HG03103 (cell line): Measurements from ENCODE around the gene ZSCAN10.
"Not testable (repeated sequence)": the region's sequence is repeated elsewhere in the genome, so short reads cannot be mapped to it uniquely, and the experiment has no call there.

ENCODE experiments used
- ATAC-seq: cut with Tn5 transposase; IDR thresholded peaks from one replicate; pipeline ENCODE4 v1.9.1; 2021; ENCODE audit warnings: low read depth; ENCODE audit not compliant: unreplicated experiment

The ZSCAN10 gene

DNA sequence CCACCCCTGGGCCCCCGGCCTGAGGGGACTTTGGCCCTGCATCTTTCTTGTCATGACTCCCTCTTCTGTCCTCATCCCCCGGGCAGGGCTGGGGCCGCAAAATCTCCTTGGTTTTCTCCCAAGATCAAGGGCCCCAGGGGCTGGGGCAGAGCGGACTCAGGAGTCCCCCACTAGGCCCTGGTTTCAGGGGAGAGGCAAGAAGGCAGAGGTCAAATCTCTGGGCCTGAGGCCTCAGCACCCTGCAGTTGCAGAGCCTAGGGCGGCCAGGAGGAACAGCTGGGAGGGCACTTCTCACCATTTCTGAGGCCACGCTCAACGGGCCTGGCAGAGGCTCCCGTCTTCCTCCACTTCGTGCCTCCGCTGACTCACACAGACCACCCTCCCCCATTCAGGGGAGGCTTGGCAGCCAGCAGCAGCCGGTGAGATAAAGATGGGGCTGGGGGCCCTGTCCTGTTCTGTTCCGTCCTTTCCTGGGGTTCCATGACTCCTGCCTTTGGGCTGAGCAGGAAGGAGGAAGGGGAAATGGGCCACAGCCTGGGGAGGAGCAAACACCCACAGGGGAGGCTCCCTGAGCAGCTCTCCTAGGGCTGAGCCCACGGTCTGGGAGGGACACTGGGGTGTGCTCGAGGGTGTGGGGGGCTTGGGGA lies 12.4 kb downstream of the ZSCAN10 start:
- ATAC-seq, result no peak

DNA sequence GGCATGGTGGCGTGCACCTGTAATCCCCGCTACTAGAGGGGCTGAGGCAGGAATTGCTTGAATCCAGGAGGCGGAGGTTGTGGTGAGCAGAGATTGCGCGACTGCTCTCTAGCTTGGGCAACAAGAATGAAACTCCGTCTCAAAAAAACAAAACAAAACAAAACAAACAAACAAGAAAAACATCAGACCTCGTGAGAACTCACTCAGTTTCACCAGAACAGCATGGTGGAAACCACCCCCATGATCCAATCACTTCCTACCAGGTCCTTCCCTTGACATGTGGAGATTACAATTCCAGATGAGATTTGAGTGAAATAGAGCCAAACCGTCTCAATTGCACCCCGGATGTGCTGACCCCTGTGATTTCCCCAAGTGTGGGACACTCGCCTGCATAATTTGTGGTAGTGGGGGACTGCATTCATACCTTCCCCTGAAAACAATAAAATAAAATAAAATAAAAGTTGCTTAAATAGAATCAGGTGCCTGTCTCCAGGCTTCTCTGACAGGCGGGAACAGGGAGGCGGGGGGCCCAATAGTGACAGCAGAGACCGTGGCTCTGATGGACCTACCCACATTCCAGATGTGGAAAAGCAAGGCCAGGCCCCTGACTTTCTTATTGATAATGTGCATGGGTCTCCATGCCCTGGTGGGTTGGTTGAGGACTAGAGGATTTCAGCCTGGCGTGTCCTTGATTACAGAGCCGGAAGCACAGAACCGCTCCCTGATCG lies 13.1 kb downstream of the ZSCAN10 start:
- no peak for ATAC-seq

DNA sequence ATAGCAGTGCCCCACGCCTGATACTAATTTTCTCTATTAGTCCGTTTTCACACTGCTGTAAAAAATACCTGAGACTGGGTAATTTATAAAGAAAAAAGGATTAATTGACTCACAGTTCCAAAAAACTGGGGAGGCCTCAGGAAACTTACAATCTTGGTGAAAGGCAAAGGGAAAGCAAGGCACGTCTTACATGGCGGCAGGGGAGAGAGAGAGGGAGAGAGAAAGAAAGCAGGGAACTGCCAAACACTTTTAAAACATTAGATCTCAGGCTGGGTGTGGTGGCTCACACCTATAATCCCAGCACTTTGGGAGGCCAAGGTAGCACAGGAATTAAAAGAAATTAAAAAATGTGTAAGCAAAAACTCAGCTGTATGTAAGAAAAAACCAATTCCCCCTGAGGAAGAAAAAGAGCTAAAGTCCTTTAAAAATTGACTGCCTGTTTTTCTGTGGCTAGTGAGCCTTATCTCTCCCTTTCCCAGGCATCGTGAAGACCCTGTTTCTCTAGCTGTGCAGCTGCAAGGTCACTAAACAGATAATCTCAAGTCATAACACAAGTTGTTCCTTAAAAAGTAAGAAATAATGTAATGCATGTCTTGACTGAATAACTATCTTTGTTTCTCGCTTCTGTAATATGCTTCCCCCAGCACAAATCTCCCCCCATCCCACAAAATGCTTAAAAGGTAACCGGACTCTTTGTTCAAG lies 14.0 kb downstream of the ZSCAN10 start:
- ATAC-seq, result no peak

DNA sequence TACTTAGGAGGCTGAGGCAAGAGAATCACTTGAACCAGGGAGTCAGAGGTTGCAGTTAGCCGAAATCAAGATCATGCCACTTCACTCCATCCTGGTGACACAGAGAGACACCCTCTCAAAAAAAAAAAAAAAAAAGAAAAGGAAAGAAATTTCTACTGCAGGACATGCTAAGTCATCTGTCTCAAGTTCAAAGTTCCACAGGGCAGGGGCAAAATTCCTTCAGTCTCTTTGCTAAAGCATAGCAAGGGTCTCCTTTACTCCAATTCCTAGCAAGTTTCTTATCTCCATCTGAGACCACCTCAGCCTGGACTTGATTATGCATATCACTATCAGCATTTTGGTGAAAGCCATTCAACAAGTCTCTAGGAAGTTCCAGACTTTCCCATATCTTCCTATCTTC lies 14.6 kb downstream of the ZSCAN10 start:
- no peak for ATAC-seq

DNA sequence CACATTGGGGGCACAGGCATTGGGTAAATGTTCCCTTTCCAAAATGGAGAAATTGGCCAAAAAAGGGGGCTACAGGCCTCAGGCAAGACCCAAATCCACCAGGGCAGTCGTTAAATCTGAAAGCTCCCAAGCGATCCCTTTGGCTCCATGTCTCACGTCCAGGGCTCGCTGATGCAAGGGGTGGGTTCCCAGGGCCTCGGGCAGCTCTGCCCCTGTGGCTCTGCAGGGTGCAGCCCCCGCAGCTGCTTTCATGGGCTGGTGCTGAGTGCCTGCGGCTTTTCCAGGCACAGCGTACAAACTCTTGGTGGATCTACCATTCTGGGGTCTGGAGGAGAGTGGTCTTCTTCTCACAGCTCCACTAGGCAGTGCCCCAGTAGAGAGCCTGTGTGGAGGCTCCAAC lies 15.7 kb downstream of the ZSCAN10 start:
- ATAC-seq, result not testable (repeated sequence)

DNA sequence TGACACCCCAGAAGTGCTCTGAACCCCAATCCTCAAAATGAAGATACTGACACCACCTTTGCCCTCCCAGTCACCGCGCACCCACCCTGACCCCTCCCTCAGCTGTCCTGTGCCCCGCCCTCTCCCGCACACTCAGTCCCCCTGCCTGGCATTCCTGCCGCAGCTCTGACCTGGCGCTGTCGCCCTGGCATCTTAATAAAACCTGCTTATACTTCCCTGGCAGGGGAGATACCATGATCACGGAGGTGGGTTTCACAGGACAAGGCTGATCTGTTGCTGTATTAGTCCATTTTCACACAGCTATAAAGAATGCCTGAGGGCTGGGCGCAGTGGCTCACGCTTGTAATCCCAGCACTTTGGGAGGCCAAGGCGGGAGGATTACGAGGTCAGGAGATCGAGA lies 17.1 kb downstream of the ZSCAN10 start:
- ATAC-seq, result not testable (repeated sequence)

DNA sequence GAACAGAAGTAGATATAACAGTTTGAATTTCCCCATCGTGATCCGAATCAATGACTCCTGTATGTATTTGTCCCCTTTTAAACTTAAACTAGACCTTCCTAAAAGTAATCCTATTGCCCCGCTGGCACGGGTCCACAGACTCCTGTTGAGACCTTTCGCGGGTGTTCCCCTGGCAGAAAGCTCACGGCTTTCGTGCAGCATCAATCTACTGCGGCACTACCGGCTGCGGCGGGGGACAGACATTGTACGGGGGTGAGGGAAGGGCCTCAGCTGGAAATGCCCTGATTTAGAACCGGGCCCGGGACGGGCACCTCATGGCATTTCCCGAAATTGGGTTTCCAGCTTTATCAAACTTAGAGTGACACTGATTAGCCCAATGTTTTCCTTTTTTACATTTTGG lies 19.1 kb downstream of the ZSCAN10 start:
- no peak for ATAC-seq

DNA sequence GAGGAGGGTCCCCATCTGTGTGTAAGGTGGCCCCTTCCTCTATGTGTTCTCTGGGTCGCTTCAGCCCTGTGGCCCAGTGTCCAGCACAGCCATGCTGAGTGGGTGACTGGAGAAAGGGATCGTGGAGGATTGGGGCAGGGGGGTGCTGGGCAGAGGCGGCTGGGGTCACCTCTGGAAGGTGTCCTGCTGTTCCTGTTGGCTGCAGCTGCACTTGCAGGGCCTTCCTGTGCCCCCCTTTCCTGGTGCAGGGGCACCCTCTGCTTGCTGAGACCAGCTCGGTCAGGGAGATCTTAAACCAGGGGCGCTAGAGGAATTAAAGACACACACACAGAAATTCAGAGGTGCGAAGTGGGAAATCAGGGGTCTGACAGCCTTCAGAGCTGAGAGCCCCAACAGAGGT lies 22.5 kb downstream of the ZSCAN10 start:
- no peak for ATAC-seq

DNA sequence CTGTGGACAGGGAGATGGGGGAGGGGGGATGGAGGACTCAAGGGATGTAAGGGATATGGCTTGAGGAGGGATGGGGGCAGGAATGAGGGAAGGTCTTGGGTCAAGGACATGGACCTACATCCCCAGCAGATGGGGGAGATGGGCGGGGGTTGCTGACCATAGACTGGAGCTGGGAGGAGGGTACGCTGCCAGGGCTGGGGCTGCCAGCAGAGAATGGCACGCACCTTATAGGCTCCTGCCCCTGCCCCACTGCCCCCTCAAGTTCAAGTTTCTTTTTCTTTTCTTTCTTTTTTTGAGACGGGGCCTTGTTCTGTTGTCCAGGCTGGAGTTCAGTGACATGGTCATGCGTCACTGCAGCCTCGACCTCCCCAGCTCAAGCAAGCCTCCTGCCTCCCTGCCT lies 23.1 kb downstream of the ZSCAN10 start:
- ATAC-seq, result not testable (repeated sequence)

DNA sequence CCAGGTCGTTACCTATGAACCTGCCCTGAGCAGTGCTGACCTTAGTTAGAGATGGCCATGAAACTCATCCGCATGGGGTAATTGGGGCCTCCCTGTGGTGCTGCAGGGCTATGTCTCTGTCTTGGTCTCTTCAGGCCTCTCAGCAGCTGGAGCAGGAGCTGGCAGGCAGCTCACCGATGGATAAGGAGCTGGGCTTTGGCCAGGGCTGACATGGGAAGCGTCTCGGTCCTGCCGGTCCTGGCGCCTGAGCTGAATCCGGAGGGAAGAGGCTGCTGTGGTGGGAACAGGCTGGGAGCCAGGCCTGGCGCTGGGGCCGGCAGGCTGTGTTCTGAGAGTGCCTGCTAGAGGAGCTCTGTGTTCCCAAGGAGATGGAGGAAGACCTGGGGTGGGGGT lies 23.6 kb downstream of the ZSCAN10 start:
- ATAC-seq, result no peak

DNA sequence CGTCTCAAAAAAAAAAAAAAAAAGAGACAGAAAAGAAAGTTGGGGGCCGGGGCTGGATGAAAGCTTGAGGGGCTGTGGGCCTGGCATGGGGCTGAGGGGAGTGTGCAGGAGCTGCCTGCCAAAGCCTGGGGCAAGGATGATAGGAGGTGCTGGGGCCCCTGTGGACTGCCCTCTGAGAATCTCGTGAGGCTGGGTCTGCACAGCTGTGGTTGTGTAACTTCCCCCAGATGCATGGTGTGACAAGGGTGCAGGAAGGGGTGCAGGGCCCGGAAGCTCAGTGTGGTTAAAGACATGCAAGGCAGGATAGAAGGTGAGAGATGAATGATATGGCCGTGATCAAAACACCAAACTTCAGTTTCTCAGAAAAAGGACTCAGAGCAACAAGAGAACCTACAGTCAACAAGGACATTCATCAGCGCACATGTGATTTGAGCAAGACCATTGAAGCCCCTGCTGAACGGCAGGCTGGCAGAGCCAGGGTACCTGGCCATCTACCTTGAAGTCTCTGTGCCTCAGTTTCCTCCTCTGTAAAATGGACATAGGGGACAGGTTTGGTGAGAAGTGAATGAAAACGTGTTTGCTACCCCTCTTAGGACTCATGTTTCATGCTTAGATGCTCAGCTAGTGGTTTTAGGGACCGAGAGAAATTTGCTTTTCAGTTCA lies 24.1 kb downstream of the ZSCAN10 start:
- ATAC-seq, result no peak

DNA sequence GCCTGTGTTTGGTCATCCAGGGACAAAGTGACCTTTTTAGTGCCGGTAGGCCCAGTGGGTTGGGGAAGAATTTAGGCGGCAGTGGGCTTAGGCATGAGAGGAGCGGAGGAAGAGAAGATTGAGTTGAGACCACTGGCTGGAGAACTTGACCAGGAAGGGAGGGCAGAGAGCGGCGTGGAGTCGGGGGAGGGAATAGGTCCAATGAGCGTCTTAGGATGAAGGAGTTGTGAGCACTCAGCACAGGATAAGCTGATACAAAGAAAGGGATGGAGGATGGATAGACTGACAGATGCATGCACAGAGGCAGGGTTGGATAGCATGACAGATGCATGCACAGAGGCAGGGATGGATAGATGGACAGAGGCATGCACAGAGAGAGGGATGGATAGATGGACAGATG lies 25.6 kb downstream of the ZSCAN10 start:
- no peak for ATAC-seq

DNA sequence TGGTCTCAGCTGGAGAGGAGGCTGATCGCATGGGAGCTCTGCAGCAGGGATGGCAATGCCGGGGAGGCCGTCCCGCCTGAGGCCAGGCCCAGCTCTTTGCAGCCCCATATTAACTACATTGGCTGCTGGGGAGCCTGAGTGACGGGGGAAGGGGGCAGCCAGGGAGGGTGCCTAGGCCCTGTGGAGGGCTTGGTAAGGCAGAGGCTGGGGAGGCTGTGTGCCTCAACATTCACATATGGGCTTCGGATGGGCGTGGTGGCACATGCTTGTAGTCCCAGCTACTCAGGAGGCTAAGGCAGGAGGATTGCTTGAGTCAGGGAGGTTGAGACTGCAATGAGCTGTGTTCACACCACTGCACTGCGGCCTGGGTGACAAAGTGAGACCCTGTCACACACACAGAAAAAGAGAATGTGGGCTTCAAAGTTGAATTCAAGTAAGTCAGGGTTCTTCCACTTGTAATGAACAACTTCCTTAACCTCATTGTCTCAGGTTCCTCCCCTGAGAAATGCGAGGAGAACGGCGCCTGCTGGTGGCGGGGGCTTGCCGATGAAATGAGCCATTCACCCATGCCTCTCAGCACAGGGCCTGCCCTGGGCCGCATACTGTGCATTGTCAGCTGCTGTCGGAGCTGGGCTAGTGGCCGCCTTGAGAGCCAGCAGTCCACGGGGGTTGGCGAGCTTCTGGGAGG lies 26.4 kb downstream of the ZSCAN10 start:
- not testable (repeated sequence) for ATAC-seq

DNA sequence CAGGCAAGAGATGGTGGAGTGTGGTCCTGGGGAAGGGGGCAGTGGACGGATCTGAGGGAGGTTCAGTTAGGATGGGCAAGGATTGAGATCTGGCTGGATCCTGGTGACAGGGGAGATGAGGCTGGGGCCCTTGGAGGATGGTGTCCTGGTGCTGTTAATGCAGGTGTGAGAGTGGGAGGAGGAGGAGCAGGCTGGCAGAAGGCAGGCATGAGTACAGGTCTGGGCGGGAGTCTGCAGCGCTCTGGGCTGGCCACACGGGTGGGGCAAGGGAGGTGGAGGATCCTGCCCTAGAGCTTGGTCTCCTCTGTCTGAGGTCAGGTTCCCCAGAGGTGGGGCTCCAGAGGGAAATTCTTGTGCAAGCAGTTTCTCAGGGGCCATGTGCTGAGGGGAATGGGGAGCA lies 26.9 kb downstream of the ZSCAN10 start:
- ATAC-seq, result not testable (repeated sequence)

DNA sequence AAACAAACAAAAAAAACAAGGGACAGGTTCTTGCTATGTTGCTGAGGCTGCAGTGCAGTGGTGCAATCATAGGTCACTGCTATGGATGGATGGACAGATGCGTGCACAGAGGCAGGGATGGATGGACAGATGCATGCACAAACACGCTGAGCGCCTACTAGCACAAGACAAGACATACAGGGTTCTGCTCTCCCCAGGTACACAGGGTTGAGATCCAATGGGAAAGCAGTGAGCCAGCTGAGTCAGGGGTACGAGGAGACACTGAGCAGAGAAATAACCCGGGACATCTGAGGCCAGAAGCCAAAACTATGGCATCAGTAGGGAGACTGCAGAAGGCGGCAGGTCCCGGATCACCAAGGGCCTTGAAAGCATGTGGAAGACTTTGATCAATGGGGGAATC lies 27.4 kb downstream of the ZSCAN10 start:
- ATAC-seq, result no peak

DNA sequence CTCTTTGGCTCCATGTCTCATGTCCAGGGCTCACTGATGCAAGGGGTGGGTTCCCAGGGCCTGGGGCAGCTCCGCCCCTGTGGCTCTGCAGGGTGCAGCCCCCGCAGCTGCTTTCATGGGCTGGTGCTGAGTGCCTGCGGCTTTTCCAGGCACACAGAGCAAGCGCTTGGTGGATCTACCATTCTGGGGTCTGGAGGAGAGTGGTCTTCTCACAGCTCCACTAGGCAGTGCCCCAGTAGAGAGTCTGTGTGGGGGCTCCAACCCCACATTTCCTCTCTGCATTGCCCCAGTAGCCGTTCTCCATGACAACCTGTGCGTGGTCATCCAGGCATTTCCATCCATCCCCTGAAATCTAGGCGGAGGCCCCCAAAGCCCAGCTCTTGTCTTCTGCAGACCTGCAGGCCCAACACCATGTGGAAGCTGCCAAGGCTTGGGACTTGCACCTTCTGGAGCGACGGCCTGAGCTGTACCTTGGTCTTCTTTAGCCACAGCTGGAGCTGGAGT lies 28.4 kb downstream of the ZSCAN10 start:
- ATAC-seq, result no peak

DNA sequence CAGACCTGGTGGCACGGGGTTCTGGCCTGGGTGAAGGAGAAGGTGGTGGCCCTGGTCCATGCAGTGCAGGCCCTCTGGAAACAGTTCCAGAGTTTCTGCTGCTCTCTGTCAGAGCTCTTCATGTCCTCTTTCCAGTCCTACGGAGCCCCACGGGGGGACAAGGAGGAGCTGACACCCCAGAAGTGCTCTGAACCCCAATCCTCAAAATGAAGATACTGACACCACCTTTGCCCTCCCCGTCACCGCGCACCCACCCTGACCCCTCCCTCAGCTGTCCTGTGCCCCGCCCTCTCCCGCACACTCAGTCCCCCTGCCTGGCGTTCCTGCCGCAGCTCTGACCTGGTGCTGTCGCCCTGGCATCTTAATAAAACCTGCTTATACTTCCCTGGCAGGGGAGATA lies 29.9 kb downstream of the ZSCAN10 start:
- not testable (repeated sequence) for ATAC-seq

DNA sequence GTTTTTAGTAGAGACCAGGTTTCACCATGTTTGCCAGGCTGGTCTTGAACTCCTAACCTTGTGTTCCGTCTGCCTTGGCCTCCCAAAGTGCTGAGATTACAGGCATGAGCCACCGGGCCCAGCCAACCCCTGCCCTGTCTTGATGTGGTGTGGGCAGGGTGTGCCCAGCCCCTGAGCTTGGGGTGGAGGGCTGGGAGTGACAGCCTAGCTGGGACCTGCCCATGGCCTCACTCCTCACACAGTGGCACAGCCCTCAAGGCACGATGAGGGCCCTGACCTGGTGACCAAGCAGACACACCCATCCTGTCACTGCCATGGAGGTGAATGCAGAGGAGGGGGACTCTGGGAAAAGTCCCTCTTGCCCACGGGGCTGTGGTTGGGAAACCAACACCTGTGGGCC lies 30.6 kb downstream of the ZSCAN10 start:
- no peak for ATAC-seq

DNA sequence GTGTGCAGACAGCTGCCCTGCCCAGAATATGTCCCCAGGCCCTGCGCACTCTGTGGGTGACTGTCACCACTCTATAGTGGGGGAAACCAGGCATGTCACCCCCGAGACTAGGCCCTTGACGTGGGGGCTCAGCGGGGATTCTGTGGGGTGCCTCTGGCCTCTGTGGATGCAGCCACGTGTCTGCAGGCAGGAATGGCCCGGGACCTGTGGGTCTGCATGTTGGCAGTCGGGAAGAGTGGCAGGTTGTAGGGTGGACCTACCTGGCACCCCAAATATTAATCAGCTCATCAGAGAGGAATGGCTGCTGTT lies 32.7 kb downstream of the ZSCAN10 start:
- ATAC-seq, result no peak

DNA sequence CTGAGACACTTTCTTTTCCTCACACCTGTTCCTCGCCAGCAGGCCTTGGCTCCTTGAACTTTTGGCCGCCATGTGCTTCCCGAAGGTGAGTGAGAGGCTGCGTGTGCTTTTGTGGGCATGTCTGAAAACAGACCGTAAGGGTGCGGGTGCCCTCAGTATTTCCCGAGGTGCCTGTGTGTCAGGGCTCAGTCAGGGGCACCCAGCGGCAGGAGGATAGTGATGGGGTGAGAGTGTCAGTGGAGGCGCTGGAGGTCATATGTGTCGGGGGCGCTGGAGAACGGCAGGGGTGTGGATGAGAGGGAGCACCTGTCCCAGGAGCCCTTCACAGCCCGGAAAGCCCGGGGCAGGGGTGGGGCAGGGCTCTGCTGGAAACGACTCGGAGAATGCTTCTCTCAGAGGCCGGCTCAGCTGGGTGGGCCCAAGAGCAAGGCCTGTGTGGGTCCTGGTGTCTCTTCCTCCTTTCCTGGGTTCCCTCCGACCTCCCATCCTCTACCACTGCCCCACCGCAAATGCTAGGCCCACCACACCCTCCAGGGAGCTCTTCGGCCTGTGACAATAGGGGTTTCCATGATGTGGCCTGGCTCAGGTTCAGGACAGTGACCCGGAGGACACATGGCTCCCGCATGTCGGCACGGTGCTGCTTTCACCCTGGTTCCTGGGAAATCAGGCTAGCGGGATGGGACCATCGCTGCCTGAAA lies 33.2 kb downstream of the ZSCAN10 start:
- no peak for ATAC-seq
